Fibroblast of the conjunctiva (primary cell): ENCODE results near the gene PROK1.
"Not testable (repeated sequence)": the region's sequence is repeated elsewhere in the genome, so short reads cannot be mapped to it uniquely, and the experiment has no call there.

Source experiments
- DNase-seq: peaks from one replicate; pipeline ENCODE4 v3.0.0-alpha.2; 2010; ENCODE audit warnings: low read depth

PROK1 gene, protein sequence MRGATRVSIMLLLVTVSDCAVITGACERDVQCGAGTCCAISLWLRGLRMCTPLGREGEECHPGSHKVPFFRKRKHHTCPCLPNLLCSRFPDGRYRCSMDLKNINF

DNA sequence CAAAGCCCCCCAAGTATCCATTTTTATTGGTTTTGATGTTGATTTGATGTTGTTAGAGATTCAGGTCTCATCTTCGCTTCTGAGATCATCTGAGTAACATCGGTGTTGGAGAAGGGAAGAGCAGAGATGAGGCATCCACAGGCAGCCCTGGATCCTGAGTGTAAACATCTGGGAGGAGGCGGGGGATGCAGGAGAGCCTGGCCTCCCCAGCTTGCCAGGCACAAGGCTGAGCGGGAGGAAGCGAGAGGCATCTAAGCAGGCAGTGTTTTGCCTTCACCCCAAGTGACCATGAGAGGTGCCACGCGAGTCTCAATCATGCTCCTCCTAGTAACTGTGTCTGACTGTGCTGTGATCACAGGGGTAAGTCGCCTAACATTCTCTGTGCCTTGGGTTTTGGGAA, at the start of gene PROK1:
PROK1 (plus strand) TSS at position 221 of the 400 bp plus-strand sequence; CDS start at position 289, 68 bp downstream.
- no peak for DNase-seq

DNA sequence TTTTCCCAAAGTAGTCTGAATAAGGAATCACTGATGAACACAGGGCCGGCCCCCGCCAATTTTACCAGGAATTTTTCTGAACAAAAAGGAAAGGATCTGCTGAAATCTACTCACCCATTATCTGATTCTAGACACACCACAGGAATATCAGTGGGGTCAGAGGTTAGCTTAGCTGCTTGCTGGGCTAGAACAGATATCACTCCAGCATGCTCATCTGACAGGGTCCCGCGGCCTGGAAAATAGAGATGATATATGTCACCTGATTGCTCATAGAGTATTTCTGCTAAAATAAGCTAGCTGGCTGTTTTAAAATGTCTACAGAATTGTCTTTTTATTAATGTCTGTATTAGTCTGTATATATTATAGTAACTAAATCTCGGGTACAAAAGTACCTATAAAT, 47.1 kb upstream of the PROK1 start:
- no peak for DNase-seq

- DNase-seq, result no peak
These were observed 46.5 kb upstream of the PROK1 start for GRCh38 chr1:110404401-110404800.

DNA sequence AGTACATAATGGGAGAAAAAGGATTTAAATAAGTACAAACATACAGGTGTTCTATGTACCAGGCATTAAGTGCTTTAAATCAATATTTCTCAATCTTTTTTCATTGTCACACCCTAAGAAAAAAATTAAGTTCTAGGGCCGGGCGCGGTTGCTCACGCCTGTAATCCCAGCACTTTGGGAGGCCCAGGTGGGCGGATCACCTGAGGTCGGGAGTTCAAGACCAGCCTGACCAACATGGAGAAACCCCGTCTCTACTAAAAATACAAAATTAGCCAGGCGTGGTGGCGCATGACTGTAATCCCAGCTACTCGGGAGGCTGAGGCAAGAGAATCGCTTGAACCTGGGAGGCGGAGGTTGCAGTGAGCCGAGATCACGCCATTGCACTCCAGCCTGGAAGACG, 44.5 kb upstream of the PROK1 start:
- DNase-seq, result not testable (repeated sequence)

- peak; percentile 81 for DNase-seq
These were observed 43.4 kb upstream of the PROK1 start, which contains the start of gene LAMTOR5 for GRCh38 chr1:110407260-110408210. TSS of gene LAMTOR5 (minus strand) at chr1:110407694. CDS start at chr1:110407620, 74 bp downstream.

GRCh38 chr1:110408488-110408887, 42.5 kb upstream of the PROK1 start:
- DNase-seq, result no peak

- no peak for DNase-seq
These were observed 41.6 kb upstream of the PROK1 start for GRCh38 chr1:110409316-110409715.

GRCh38 chr1:110411173-110411735, 39.7 kb upstream of the PROK1 start:
- no peak for DNase-seq

DNA sequence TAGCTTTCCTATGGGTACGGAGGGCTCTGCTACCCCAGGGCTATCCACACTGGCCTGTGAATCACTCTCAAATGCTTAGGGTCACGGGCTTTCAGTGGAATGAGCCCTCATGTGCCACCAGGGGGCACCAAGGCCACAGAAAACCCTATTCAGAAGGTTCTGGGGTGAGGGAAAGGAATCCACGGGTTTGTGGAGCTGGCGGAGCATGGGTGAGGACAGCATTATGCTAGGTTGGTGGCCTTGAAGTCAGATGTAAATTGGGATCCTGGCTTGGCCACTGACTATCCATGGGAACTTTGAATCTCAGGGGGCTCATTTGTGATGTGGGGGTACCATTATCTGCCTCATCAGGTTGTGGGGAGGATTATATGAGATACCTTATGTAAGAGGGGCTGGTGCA, 38.4 kb upstream of the PROK1 start:
- DNase-seq, result peak; percentile 41

DNA sequence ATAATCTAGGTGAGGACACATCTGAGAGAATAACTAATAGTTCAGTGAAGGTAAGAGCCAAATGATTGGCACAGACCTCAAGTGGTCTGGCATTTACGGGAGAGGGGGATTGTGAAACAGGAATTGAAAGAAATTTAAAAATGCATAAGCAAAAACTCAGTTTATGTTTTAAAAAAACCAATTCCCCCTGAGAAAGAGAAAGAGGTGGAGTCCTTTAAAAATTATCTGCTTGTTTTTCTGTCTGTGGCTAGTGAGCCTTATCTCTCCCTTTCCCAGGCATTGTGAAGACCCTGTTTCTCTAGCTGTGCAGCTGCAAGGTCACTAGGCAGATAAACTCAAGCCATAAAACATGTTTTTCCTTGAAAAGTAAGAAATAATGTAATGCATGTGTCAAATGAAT, 37.9 kb upstream of the PROK1 start:
- DNase-seq, result not testable (repeated sequence)

- no peak for DNase-seq
These were observed 32.2 kb upstream of the PROK1 start for GRCh38 chr1:110418729-110419128.

- DNase-seq, result no peak
These were observed 30.8 kb upstream of the PROK1 start for GRCh38 chr1:110420023-110420662.

DNA sequence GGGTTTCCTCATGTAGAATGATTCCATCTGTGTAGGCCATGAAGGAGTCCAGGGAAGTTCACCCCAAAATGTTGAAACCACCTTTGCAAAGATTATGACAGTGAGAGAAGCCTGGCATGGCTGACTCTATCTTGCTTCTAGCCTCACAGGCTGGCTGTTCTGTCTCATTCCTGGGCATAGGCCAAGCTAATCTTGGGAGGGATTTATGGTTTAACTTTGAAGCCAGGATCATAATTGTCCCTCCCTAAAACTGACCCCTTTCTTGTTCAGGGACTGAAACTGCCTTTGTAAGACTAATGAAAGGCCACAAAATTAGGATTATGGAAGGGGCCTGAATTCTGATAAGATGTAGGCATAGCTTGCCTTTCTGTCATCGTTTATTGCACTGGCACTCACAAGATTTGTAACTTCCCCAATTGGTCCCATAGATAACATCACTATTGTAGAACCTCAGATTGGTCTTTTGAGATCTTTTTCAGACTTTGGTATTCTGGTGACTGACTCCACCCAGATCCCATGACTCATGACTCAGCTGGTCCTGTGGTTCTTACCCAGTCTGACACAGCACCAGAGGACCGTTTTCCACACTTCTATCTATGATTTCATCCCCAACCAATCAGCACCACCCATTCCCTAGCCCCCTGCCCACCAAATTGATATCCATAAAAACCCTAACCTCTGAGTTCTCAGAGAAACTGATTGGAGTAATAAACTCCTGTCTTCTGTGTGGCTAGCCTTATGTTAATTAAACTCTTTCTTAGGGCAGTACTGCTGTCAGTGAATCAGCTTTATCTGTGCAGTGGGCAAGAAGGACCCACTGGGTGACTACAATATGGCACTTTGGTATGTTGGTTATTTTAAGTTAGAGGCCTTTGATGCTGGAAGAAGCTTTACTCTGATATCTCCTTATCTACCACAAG, 29.8 kb upstream of the PROK1 start:
- DNase-seq, result peak; percentile 20

DNA sequence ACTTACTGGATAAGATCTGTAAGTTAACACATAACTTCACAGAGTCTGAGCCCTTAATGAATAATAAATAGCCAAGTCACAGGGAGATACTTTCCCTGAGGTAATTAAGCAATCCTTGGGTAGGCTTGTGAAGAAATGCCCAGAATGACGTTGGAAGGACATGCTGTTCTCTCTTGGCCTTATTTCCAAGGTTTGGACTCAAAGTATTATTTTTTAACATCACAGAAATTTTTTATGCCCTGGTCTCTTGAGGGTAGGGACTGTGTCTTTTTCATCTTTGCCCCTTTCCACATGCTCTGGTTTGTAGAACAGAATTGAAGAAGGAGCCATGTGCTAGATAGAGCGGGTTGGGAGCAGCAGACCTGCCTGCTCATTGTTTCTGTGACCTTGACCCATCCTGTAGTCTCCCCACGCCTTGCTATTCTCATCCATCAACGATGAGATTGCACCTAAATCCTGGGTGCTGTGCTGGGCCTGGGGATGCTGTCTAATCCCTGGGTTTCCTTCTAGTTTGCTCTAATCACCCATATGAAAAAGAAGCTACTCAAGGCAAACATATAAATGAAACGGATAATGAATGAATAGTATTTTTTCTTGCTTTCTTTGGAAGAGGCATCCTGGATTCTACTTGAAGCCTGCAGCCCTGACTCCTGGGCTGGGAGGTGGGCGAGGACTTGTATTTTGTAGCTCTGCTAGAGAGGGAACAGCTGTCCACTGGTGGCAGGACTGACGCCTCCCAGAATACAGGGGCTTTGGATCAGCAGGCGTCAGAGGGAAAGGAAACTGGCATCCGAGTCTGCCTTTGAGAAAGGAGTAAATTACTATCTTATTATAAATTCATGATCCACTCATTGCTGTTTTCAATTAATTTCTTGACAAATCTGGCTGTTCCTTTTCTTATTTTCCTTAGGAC, 26.0 kb upstream of the PROK1 start:
- no peak for DNase-seq

DNA sequence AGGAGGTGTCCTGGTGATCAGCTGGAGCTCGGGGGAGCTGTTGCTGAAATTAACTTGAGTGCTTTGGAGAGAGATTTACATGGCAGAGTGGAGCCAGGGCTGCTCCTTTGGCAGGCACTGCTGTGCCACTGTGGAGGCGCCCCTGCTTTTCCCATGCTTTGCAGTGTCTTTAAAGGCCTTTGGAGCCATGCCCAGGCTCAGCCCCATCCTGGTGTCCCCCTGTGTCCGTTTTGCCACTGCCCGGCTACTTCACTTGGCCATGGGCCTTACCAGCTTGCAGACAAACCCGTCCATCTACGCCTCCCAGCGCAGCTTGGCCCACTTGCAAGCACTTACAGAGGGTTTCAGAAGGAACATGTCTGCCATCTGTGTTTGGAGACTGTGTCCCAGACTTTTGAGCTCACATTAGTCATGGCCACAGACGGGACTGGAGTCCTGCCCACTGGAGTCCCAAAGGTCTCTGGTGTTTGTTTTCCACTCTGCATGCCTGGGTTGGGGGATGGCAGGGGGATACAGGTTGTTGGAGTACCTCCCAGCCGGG, 25.3 kb upstream of the PROK1 start:
- no peak for DNase-seq

- DNase-seq, result no peak
These were observed 24.1 kb upstream of the PROK1 start for GRCh38 chr1:110426854-110427253.

DNA sequence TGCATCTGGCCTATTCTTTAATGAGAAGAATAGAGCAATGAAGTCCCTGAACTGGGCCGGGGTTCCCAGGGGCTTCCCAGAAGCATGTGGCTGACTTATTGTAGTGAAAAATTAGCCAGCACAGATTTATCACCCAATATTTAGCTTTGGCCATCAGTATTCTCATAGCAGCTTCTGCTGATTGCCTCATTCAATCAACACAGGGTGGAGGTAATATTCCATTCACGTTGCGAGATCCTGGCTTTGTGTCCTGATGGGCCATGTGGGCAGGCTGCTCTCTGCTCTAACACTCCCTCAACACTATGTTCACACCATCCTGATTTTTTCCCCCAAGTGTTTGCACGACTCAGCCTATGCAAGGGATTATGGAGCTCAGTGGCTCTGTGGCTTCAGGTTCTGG, 22.0 kb upstream of the PROK1 start:
- DNase-seq, result no peak

DNA sequence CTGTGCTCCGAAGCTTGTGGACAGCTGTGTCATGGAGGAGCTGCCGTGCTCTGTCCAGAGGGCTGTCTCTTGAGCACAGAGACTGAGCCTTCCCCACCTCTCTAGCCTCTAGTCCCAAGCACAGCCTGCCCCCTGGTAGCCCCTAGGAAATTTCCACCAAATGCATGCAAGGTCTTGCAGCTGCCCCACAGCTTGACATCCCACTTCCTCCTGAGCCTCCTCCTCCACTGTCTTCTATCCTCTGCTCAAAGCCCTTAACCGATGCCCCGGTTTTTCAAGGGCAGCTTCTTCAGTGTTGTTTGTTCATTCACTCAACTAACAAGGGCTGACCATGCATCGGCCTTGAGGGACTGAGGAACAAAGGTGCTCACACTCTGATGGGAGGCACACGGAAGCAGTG, 20.6 kb upstream of the PROK1 start:
- DNase-seq, result no peak

- no peak for DNase-seq
These were observed 20.0 kb upstream of the PROK1 start for GRCh38 chr1:110430901-110431300.

DNA sequence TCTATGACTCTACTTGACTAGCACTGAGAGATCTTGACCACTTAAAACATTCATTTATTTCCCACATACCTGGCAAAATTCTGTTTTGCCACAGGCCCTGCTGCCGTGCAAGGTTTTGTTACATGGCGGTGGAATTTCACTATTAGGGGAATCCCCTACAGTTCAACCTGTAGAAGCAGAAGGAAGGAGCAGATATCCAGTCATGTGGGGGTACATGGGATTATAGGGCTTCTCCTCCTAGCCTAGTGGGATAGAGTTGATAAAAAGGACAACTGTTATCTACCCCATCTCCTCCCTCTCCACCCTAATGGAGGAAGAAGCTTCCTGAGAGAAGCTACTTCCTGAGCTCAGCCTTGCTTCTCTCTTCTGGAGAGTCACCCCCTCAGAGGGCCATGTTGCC, 17.7 kb upstream of the PROK1 start:
- no peak for DNase-seq
